DLD1 (cell line): ENCODE measurements around the gene POLR2M.

Source experiments
- in situ Hi-C: cut with HindIII; loops from 2 replicates; pipeline ENCODE4 v1.10.0; 2017; ENCODE audit warnings: low sequenced_read_pairs

Gene POLR2M

GRCh38 chr15:57706405-57707209, at the start of gene POLR2M:
TSS of gene POLR2M (plus strand) at chr15:57706714. CDS start at chr15:57706843, 129 bp downstream.
- in situ Hi-C loops = no loop called here

GRCh38 chr15:57657619-57658018, 48.9 kb upstream of the POLR2M start:
- in situ Hi-C loops = no loop called here

GRCh38 chr15:57662091-57662744, 44.3 kb upstream of the POLR2M start:
- in situ Hi-C loops = no loop called here

DNA sequence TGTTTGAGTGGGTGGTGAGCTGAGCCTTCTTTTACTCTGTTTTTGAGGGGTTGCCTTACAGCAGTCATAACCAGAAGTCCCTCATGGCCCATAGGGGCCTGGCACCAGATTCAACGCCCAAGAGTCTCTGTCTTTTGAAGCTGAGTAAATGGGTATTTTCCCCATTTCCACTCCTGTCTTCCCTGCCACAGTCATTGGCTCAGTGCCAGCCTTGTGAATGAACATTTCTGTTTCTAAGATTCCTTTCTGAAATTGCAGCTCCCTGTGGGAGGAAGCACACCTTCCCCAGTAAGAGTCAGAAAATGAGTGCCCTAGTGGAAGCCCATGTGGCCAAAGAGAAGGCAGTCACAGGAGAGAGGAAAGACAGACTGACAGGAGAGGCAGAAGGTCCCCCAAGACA, 43.7 kb upstream of the POLR2M start:
- in situ Hi-C loops = no loop called here

- in situ Hi-C loops = no loop called here
Measured at GRCh38 chr15:57663262-57663661, 43.3 kb upstream of the POLR2M start.

GRCh38 chr15:57665194-57665593, 41.3 kb upstream of the POLR2M start:
- in situ Hi-C loops = no loop called here

DNA sequence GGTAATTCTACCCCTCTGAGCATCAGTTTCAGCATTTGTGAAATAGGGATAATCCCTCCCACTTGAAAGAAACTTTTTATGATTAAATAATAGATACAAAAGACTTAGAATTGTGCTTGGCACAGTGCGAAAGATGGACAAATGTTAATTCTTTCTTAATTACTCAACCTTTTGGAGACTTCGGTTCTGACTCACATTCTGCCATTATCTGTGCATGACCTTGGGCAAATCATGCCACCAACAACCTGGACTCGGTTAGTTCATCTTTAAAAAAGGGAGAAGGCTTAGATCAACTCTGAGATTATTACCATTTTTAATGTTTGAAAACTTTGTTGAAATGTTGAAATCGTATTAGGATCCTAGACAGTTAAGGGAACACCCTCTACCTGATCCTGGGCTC, 40.6 kb upstream of the POLR2M start:
- in situ Hi-C loops = no loop called here

DNA sequence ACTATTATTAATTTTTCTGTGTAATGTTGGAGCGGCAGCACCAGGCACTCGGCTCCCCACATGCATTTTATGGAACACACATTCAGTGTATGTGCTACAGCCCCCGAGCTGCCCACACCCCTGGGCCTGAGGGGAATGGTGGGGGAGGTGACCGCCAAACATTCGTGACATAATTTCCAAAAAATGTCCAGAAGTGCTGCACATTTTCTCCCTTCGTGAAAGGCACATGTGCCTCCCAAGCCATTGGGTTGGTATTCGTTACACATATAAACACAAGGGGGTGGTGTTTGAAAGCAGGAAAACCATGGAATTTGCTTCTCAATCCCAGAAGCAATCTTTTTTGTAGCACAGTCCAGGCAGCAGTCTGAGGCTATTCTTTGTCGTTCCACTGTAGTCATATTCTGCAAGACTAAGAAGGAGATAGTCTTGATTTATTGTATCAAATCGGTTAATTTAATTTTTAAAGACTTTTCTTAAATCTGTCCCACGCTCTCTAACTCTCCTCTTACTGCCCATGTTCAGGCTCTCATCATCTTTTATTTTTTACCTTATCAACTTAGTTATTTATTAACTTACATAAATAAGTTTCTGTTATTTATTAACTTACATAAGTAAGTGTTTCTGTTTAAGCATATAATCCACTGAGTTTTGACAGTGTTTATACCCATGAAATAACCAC, 39.2 kb upstream of the POLR2M start:
- in situ Hi-C loops = no loop called here

GRCh38 chr15:57668016-57668415, 38.5 kb upstream of the POLR2M start:
- in situ Hi-C loops = no loop called here

- in situ Hi-C loops = no loop called here
Measured at GRCh38 chr15:57671636-57672035, 34.9 kb upstream of the POLR2M start.

- in situ Hi-C loops = no loop called here
Measured at GRCh38 chr15:57675481-57676181, 30.9 kb upstream of the POLR2M start.

DNA sequence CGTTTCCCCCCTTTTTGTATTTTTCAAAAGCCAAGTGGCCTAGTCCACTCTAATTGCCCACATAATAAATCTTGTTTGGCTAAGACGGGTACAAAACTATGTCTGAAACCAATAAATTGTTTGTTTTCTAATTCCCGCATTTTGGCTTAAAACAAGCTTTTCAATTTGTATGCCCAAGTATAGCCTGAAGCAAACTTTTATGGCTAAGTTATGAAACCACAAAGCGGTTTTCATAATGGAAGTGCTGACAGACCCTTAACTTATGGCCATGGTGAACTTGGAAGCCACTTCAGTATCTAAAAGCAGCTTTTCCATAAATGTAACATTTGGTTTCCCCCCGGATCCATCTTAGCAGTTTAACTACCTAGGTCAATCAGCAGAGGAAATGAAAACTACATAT, 29.9 kb upstream of the POLR2M start:
- in situ Hi-C loops = no loop called here

DNA sequence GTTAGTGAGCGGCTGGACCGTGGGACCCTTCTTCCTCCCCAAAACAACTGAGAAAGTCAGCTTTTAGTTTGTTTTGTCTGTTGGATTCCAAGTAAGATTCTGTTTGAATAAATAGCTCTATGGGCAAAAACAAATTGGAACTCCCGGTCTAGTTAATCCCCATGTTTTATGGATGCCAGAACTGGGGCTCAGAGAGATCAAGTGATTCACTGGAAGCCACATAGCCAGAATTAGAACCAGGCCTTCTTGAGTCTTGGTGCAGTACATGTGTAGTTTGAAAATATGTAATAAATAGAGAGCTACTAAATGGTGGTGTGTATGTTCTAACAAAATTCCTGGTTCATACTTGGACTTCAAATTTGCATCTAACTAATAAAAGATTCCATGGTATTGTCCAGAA, 29.3 kb upstream of the POLR2M start:
- in situ Hi-C loops = no loop called here

DNA sequence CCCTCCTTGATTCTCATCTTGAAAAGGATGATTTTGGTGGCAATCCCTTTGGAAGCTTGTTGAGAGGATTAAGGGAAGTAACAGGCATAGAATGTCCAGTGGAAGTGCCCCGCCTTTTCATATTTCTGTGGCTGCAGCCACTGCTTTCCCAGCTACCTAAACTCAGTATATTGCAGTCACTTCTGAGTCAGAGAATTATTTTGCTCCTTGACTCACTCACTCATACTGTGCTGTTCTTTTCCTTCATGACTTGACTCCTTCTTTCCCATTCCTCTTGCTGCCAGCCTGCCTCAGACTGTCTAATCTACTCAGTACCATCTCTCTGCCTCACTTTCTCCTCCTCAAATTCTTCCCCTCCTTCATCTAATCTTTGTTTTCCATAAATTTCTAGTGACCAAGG, 26.5 kb upstream of the POLR2M start:
- in situ Hi-C loops = no loop called here

DNA sequence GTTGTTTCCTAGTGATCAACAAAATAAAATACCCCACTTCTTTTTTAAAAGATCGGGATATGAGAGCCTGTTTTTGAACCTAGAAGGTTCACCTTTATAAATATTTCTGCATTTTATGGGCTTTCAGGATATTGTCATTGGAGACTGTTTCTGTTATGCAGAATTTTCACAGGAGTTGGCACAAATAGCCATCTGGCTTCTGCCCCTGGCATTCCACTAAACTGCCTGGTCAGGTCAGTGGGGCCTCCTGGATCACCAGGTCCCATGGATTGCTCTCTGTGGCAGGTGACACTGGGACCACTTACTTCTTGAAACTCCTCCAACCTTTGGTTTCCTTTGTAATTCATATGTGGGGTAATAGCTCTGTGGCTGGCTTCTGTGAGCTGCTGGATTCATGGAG, 25.5 kb upstream of the POLR2M start:
- in situ Hi-C loops = no loop called here

- in situ Hi-C loops = no loop called here
Measured at GRCh38 chr15:57683481-57683880, 23.0 kb upstream of the POLR2M start.

DNA sequence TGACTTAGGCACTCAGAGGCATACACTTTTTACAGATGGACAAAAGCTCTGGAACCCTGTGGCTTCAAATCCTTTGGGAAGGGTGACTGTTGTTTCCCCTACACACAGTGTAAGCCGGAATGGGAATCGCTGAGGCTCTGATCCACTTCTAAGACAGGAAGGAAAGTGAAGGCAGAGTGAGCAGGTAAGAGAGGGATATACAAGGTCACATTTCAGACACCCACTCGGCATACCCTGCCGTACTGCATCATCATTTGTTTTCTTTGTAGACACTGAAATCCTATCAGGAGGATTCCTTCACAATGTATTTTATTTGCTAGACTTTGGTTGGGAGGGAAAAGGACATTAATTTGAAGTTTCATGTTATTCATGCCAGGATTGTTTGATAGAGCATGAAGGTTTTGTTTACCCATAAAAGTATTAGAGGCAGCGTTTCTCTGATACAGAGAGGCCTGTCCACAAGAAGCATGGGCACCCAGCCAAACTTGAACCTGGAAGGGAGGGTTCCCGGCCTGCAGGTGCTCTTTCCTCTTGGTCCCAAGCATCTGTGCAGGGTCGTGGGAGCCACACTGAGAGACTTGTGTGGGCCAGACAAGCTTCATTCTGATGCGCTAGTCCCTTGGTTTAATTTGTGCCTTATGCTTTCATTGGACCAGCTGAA, 21.9 kb upstream of the POLR2M start:
- in situ Hi-C loops = no loop called here

- in situ Hi-C loops = no loop called here
Measured at GRCh38 chr15:57685306-57686095, 21.0 kb upstream of the POLR2M start.

DNA sequence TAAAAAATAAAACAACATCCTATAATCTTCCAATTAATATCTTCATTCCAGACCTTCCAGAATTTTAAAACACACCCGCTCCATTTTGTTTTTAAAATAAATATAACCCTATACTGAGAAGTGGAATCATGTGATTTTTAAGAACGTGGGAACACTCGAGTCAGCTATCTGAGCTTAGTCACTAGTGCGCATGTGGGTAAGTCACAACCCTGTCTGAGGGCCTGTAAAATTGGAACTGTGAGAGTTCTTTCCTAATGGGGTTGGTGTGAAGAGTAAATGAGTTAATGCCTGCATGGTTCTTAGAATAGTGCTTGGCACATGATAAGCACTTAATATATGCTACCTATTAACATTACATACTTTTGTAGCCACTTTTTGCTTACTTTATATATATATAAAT, 19.9 kb upstream of the POLR2M start:
- in situ Hi-C loops = no loop called here

GRCh38 chr15:57690341-57690966, 16.1 kb upstream of the POLR2M start:
- in situ Hi-C loops = no loop called here
